Mucosa of rectum (tissue), 2 donors: ENCODE measurements around the gene CAMK2B.

Experiments
- H3K27ac ChIP-seq, 2 donors: one replicate each; pipeline ENCODE4 v1.7.0; 2013; ENCODE audit warnings: inconsistent platforms in 2 of 2, low read depth in 2 of 2, low read length in 2 of 2
- H3K27me3 ChIP-seq, 2 donors: one replicate each; pipeline ENCODE4 v1.7.0; 2013; ENCODE audit warnings: low read length in 2 of 2; ENCODE audit not compliant: control insufficient read depth in 2 of 2, insufficient read depth in 2 of 2
- H3K36me3 ChIP-seq, 2 donors: one replicate each; pipeline ENCODE4 v1.7.0; 2013; ENCODE audit warnings: low read length in 2 of 2; ENCODE audit not compliant: control insufficient read depth in 2 of 2, insufficient read depth in 2 of 2
- H3K4me1 ChIP-seq, 2 donors: one replicate each; pipeline ENCODE4 v1.7.0; 2013; ENCODE audit warnings: low read length in 2 of 2, mild to moderate bottlenecking in 1 of 2; ENCODE audit not compliant: control insufficient read depth in 2 of 2, insufficient read depth in 2 of 2
- H3K4me3 ChIP-seq, 2 donors: one replicate each; pipeline ENCODE4 v1.7.0; 2013; ENCODE audit warnings: low read length in 2 of 2
- H3K9ac ChIP-seq, 2 donors: one replicate each; pipeline ENCODE4 v1.7.0; 2013; ENCODE audit warnings: low read length in 2 of 2, low read depth in 1 of 2, mild to moderate bottlenecking in 1 of 2
- H3K9me3 ChIP-seq, 2 donors: one replicate each; pipeline ENCODE4 v1.7.0; 2013; ENCODE audit warnings: low read length in 2 of 2; ENCODE audit not compliant: control insufficient read depth in 2 of 2
- donor health status: healthy.
- donor health status: Normal muscosa, but diverticular disease.

CAMK2B gene

DNA sequence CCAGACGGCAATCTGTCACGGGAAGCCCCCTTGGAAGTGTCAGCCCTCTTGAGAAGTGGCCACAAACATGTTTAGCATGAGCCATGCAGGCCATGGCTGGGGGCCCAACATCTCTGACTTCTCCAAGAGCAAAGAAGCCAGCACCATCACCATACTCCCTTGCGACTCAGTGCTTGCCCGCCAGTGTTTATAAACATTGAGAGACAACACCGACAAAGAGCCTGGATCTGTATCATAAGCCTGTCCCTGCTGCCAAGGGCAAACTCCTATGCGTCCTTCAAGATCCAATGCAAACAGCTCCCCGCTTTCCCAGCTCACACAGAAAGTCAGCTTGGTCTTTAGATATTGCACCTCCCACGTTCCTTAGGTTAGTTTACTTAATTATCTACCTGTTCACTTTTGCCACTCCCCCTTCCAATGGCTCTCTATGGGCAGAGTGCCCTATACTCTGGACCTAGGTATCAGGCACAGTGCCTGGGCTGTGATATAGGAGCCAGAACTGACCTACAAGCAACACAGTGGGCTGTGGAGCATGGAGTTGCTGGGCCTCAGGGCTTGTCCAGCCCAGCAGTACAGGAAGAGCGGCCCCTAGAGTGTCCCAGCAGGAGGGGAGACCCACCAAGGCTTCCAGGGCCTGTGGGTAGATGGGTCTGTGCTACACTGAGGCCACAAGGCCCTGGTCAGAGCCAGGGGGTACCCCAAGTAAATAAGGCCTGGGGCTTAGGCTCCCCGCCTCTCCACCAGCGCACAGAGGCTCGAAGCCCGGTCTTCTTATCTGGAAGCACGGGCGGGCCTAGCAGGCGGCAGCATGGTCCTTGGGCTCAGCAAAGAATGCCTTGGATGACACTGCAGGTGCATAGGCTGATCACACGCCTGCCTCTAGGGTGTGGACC lies 37.7 kb downstream of the CAMK2B start:
- no peak overlapping the region for H3K4me3 ChIP-seq
- no peaks in the 10 kb centered on the region for H3K9me3 ChIP-seq
- no peak overlapping the region for H3K9ac ChIP-seq
- no peaks in the 10 kb centered on the region for H3K36me3 ChIP-seq
- peaks cover 0 to 5% of the 10 kb centered on the region in 2 donors for H3K27me3 ChIP-seq
- H3K27ac ChIP-seq, result no peak overlapping the region
- no peaks in the 10 kb centered on the region for H3K4me1 ChIP-seq

DNA sequence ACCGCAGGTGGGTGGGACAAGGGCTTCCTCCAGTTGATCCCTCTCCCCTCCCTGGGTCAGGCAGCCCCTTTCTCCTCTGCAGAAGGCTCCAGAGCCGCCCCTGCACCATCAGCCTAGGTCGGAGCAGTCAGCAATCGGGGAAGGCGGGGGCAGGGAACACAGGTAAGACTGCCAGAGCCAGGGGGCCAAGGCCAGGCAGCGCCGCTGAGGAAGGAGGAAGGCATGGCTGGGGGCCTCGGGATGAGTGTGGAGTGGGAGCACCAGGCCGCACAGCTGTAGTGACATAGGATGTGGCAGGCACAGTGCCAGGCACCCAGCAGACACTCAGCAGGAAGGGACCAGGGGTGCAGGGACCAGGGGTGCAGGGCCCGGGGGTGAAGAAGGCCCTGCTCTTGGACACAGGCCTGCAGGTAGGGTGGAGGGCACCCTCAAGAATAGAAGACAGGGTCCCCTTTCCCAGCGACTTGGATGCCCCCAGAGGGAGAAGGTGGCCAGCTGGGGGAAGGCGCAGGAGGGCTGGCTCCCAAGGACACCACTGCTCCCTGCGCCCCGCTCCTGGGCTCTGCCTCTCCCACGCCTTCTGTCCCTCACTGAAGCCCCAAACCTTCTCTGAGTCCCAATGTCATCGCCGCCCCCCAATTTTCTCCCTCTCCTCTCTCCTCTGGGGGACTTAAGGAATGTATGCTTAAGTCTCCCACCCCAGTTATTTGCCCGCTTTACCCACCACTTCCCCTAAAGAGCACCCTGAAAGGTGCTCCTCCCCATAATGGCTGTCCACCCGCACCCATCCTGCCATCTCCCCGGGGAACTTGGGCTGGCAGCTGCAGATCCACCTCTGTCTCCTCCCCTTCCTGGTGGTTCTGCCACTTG lies 38.5 kb downstream of the CAMK2B start:
- H3K27ac ChIP-seq, result no peak overlapping the region
- no peaks in the 10 kb centered on the region for H3K36me3 ChIP-seq
- H3K9me3 ChIP-seq, result no peaks in the 10 kb centered on the region
- H3K4me3 ChIP-seq, result no peak overlapping the region
- H3K27me3 ChIP-seq, result no peaks in the 10 kb centered on the region
- H3K9ac ChIP-seq, result no peak overlapping the region
- H3K4me1 ChIP-seq, result no peaks in the 10 kb centered on the region

- Histone ChIP-seq H3K27me3 (no peaks in the 10 kb centered on the region), H3K36me3 (no peaks in the 10 kb centered on the region), H3K4me3 (no peak overlapping the region), H3K27ac (no peak overlapping the region), H3K9me3 (no peaks in the 10 kb centered on the region), H3K4me1 (no peaks in the 10 kb centered on the region), H3K9ac (no peak overlapping the region)
Observed at GRCh38 chr7:44286182-44286617, 39.2 kb downstream of the CAMK2B start.

DNA sequence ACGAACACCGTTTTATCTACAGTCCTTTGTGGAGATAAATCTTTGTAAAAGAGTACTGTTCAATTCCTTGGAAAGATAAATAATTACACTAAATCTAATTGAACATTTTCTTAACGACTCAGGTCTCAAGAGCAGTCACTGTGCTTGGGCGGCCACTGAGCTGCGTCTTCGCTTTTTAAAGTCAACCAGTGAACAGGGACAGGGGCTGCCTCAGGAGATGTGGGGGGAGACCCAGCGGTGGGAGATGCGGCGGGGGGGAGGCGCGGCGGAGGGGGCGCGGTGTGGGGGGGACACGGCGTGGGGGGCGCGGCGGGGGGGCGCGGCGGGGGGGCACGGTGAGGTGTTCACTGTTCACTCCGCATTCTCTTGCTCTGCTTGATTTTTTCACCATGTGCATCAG lies 39.8 kb downstream of the CAMK2B start:
- Histone ChIP-seq H3K4me1 (no peaks in the 10 kb centered on the region), H3K4me3 (no peak overlapping the region), H3K36me3 (no peaks in the 10 kb centered on the region), H3K9ac (no peak overlapping the region), H3K27ac (no peak overlapping the region), H3K27me3 (no peaks in the 10 kb centered on the region), H3K9me3 (no peaks in the 10 kb centered on the region)

DNA sequence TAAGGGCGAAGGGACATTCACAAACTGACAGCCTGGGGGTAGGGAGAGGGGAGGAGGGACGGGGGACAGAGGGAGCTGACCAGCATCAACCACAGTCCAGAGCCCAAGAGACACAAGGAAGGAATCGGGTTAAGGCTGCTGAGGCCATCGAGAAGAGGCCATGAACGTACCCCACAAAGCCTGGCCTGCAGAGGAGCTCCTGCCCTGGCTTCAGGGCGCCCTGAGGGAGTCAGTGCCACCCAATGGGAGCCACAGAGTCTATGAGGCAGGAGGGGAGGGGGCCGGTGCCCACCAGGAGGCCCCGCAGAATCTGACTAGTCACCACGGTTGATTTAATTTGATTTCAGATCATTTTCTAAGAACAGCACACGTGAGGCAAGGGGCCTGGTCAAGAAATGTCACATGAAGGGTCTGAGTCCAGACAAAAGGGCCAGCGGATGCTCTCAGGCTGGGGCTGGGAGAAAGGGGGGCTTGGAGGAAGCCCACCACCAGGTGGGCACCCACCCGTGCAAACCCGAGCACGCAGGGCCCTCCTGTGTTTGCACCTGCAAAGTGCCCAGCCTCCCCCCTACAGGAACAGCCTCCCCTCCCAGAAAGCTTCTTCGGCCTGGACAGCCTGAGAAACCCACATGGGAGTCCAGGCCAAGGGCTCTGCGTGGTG lies 40.4 kb downstream of the CAMK2B start:
- no peak overlapping the region for H3K9ac ChIP-seq
- no peaks in the 10 kb centered on the region for H3K36me3 ChIP-seq
- H3K27ac ChIP-seq, result no peak overlapping the region
- no peaks in the 10 kb centered on the region for H3K4me1 ChIP-seq
- H3K4me3 ChIP-seq, result no peak overlapping the region
- no peaks in the 10 kb centered on the region for H3K27me3 ChIP-seq
- H3K9me3 ChIP-seq, result no peaks in the 10 kb centered on the region

DNA sequence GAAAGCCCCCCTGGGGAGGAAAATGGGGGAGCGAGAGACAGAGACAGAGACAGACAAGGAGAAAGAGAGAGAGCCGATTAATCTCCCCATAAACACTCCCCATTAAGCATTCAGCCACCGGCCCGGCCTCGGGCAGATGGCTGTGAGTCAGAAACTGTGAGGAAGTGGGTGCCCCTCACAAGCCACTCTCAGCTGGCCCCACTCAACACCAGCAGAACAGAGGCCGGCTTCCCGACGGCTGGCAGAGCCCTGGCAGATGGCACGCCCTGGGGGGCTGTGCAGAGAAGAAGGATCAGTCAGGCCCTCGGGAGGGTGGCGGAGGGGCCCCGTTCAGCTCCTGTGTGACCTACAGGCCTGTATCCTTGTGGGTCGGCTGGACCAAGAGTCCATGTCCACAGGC lies 41.2 kb downstream of the CAMK2B start:
- Histone ChIP-seq H3K36me3 (no peaks in the 10 kb centered on the region), H3K9me3 (no peaks in the 10 kb centered on the region), H3K27me3 (no peaks in the 10 kb centered on the region), H3K4me3 (no peak overlapping the region), H3K9ac (no peak overlapping the region), H3K27ac (no peak overlapping the region), H3K4me1 (no peaks in the 10 kb centered on the region)

DNA sequence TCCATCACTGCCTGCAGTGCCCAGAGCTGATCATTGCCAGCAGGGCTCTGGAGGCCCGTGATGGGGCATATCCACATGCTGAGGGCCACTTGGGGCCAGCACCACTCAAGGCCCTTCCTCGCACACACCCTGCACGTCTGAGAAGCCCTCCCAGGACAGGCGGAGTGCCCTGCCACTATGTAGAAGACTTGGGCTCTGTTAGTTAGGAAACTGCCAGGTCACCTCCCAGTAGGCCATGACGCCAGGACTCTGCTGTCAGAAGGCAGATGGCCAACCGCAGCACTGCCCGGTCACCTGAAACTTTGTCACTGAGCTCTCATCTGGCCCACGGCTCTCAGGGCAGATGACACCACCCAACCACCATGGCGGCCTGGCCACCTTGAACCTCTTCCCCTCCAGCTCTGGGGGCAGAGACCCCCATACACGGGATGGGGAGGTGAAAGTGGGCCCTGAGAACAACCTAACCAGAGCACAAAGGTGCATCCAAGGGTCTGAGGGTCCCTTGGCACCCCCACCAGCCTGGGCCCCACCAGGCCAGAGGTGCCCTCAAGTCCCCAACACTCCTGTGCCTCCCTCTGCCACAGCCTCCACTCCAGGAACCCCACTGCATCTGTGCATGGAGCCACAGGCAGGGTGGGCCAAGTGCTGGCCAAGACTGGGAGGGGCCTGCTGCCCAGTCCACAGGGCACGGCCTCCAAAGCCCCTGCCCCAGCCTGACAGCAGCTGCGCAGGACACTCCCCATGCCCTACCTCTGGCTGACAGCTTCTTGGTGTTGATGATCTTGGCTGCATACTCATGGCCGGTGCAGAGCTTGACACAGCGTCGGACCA lies 41.8 kb downstream of the CAMK2B start:
- no peak overlapping the region for H3K4me3 ChIP-seq
- no peaks in the 10 kb centered on the region for H3K36me3 ChIP-seq
- H3K27ac ChIP-seq, result no peak overlapping the region
- H3K9me3 ChIP-seq, result no peaks in the 10 kb centered on the region
- no peaks in the 10 kb centered on the region for H3K27me3 ChIP-seq
- H3K4me1 ChIP-seq, result no peaks in the 10 kb centered on the region
- H3K9ac ChIP-seq, result no peak overlapping the region

DNA sequence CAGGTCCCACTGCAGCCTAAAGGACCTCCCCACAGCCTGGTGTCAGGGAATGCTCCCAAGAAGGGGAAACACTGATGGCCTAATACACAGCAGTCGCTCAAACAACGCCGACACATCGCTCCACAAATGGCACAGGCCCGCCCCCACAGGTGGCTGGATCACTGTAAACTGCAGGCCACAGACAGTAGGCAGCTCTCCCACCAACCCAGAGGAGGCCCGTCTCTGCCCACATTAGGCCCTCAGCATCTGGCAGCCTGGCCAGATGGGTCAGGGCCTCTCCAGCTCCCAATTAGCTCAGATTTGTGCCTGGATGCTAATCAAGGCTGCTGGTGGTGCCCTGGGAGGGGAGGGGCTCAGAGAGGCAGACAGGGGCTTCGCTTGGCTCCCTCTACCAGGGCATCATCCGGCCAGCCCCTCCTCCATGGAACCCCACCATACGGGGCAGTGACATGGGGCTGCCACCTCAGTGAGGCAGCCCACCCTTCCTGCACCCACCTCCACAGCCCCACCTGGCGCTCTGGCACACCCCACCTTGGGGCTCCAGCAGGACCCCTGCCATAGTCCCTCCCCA lies 42.7 kb downstream of the CAMK2B start:
- H3K27me3 ChIP-seq, result no peaks in the 10 kb centered on the region
- H3K4me1 ChIP-seq, result no peaks in the 10 kb centered on the region
- no peak overlapping the region for H3K27ac ChIP-seq
- H3K4me3 ChIP-seq, result no peak overlapping the region
- H3K9me3 ChIP-seq, result no peaks in the 10 kb centered on the region
- no peak overlapping the region for H3K9ac ChIP-seq
- no peaks in the 10 kb centered on the region for H3K36me3 ChIP-seq

DNA sequence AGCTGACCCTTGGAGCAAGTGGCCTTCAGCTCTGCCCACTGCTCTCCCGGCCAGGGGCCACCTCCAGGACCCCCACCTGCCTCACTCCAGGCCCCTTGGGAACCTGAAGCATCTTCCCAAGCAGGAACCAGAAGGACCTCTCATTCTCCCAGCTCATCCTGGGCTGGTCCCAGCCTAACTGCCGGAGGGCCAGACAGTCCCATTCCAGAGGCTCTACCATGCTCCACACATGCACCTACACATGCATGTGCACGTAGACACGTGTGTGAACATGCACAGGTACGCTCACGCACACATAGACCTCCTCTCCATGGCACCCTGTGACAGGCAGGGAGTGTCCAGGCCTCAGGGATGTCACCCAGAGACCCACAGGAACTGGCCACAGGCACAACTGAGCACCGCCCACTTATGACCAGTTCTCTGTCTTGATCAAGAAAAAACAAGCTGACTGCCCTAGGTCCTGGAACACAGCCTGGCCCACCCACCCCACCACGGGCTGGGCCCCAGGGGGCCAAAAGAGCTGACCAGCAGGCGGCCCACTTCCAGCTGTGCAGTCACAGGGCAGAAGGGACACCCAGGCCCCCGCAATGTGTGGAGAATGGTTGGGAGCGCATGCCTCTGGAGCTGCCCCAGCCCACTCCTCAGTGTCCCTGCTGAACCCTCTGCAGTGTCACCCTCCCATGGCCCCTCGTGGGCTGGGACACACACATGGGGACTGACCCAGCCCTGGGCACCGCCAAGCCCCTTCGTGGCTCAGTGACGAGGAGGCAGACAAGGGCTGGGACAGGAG lies 43.4 kb downstream of the CAMK2B start:
- Histone ChIP-seq H3K9me3 (no peaks in the 10 kb centered on the region), H3K9ac (no peak overlapping the region), H3K27me3 (no peaks in the 10 kb centered on the region), H3K27ac (no peak overlapping the region), H3K4me3 (no peak overlapping the region), H3K4me1 (no peaks in the 10 kb centered on the region), H3K36me3 (no peaks in the 10 kb centered on the region)
